CD4-positive, alpha-beta T cell treated with Interferon alpha-2 for 1 hour (primary cell): ENCODE results near the gene CETN2.
"Not testable (repeated sequence)": the region's sequence is repeated elsewhere in the genome, so short reads cannot be mapped to it uniquely, and the experiment has no call there.

Experiments used
- DNase-seq, 2 donors: peaks; one replicate each; pipeline ENCODE4 v3.0.0-alpha.2; 2020 to 2022

The CETN2 gene

GRCh38 chrX:152830312-152831305 lies at the start of gene CETN2, which contains the start of gene NSDHL:
Gene CETN2 (minus strand): TSS chrX:152830757. CDS start chrX:152830710, 47 bp downstream.
Gene NSDHL (plus strand): TSS chrX:152831063. CDS start chrX:152846325, 15,262 bp downstream.
- DNase-seq = peak; percentile 93 to 95

GRCh38 chrX:152878976-152879755 lies 48.6 kb upstream of the CETN2 start:
- DNase-seq = no peak

GRCh38 chrX:152876931-152877840 lies 46.6 kb upstream of the CETN2 start:
- DNase-seq = no peak

- DNase-seq = no peak
These were observed 42.8 kb upstream of the CETN2 start for GRCh38 chrX:152873361-152873760.

- DNase-seq = no peak
These were observed 42.0 kb upstream of the CETN2 start for GRCh38 chrX:152872522-152872921.

- no peak for DNase-seq
These were observed 40.7 kb upstream of the CETN2 start for GRCh38 chrX:152871260-152871659.

GRCh38 chrX:152869972-152870371 lies 39.4 kb upstream of the CETN2 start:
- no peak for DNase-seq

- no peak for DNase-seq
These were observed 35.8 kb upstream of the CETN2 start for GRCh38 chrX:152866386-152866785.

- no peak for DNase-seq
These were observed 34.8 kb upstream of the CETN2 start for GRCh38 chrX:152865232-152865920.

- DNase-seq = no peak
These were observed 31.3 kb upstream of the CETN2 start for GRCh38 chrX:152861826-152862225.

GRCh38 chrX:152861116-152861515 lies 30.6 kb upstream of the CETN2 start:
- no peak for DNase-seq

- DNase-seq = no peak
These were observed 23.4 kb upstream of the CETN2 start for GRCh38 chrX:152853986-152854385.

- DNase-seq = no peak
These were observed 19.9 kb upstream of the CETN2 start for GRCh38 chrX:152850465-152850864.

- DNase-seq = no peak
These were observed 16.7 kb upstream of the CETN2 start for GRCh38 chrX:152847281-152847680.

- DNase-seq = no peak
These were observed 15.2 kb upstream of the CETN2 start for GRCh38 chrX:152845618-152846240.

- no peak for DNase-seq
These were observed 13.7 kb upstream of the CETN2 start for GRCh38 chrX:152844256-152844655.

- no peak for DNase-seq
These were observed 13.3 kb upstream of the CETN2 start for GRCh38 chrX:152843852-152844251.

GRCh38 chrX:152842772-152843338 lies 12.3 kb upstream of the CETN2 start:
- DNase-seq = no peak

- DNase-seq = not testable (repeated sequence)
These were observed 4.9 kb upstream of the CETN2 start for GRCh38 chrX:152835470-152835869.

GRCh38 chrX:152833378-152833777 lies 2.8 kb upstream of the CETN2 start:
- no peak for DNase-seq

- DNase-seq = no peak
These were observed 2.0 kb upstream of the CETN2 start for GRCh38 chrX:152832520-152832919.
